WTC11 (cell line): ENCODE data around the gene COG8.

Experiments
- CBFB ChIP-seq: sonication (generic); formaldehyde crosslinking; IDR thresholded peaks from 2 replicates; pipeline ENCODE4 v1.8.1; 2022; ENCODE audit warnings: mild to moderate bottlenecking, low read depth, missing genetic modification reagents
- ESRRA ChIP-seq: sonication (generic); formaldehyde crosslinking; IDR thresholded peaks from 2 replicates; pipeline ENCODE4 v1.8.1; 2022; ENCODE audit warnings: mild to moderate bottlenecking, missing genetic modification reagents, borderline replicate concordance
- FOXK1 ChIP-seq: sonication (generic); formaldehyde crosslinking; IDR thresholded peaks from 2 replicates; pipeline ENCODE4 v1.8.0; 2022; ENCODE audit warnings: mild to moderate bottlenecking, moderate library complexity, missing genetic modification reagents
- FOXP1 ChIP-seq: sonication (generic); formaldehyde crosslinking; IDR thresholded peaks from 2 replicates; pipeline ENCODE4 v1.8.0; 2022; ENCODE audit warnings: missing genetic modification reagents, mild to moderate bottlenecking, moderate library complexity, borderline replicate concordance
- NR3C1 ChIP-seq: sonication (generic); formaldehyde crosslinking; conservative IDR thresholded peaks from 2 replicates; pipeline ENCODE4 v1.8.1; 2023; ENCODE audit warnings: low read depth, mild to moderate bottlenecking, missing genetic modification reagents
- PREB ChIP-seq: sonication (generic); formaldehyde crosslinking; IDR thresholded peaks from 2 replicates; pipeline ENCODE4 v1.8.1; 2022; ENCODE audit warnings: mild to moderate bottlenecking, missing genetic modification reagents, moderate library complexity, borderline replicate concordance
- SP1 ChIP-seq: sonication (generic); formaldehyde crosslinking; conservative IDR thresholded peaks from 2 replicates; pipeline ENCODE4 v1.8.1; 2022; ENCODE audit warnings: missing genetic modification reagents
- STAT6 ChIP-seq: sonication (generic); formaldehyde crosslinking; conservative IDR thresholded peaks from 2 replicates; pipeline ENCODE4 v1.8.1; 2023; ENCODE audit warnings: mild to moderate bottlenecking, low read depth, missing genetic modification reagents, moderate library complexity
- ZNF396 ChIP-seq: fragments of 250-450 bp; sonication (Bioruptor Pico); IDR thresholded peaks from 2 replicates; pipeline ENCODE4 v1.8.0; 2021; ENCODE audit warnings: mild to moderate bottlenecking, moderate library complexity, borderline replicate concordance
- TF ChIP-seq, protein P1 (sequence below): fragments of 200-600 bp; IDR thresholded peaks from 2 replicates; pipeline ENCODE4 v1.8.0; 2022; ENCODE audit warnings: antibody characterized with exemption
- TF ChIP-seq, protein P2 (sequence below): sonication (generic); formaldehyde crosslinking; IDR thresholded peaks from 2 replicates; pipeline ENCODE4 v1.8.1; 2022; ENCODE audit warnings: low read depth, mild to moderate bottlenecking, moderate library complexity, missing genetic modification reagents, borderline replicate concordance
- TF ChIP-seq, protein P3 (sequence below): sonication (generic); formaldehyde crosslinking; IDR thresholded peaks from 2 replicates; pipeline ENCODE4 v1.8.1; 2022; ENCODE audit warnings: low read depth, missing genetic modification reagents, borderline replicate concordance

GRCh38 chr16:69326172-69326873 is 13.0 kb downstream of the COG8 start:
- TF ChIP-seq, protein P1, sequence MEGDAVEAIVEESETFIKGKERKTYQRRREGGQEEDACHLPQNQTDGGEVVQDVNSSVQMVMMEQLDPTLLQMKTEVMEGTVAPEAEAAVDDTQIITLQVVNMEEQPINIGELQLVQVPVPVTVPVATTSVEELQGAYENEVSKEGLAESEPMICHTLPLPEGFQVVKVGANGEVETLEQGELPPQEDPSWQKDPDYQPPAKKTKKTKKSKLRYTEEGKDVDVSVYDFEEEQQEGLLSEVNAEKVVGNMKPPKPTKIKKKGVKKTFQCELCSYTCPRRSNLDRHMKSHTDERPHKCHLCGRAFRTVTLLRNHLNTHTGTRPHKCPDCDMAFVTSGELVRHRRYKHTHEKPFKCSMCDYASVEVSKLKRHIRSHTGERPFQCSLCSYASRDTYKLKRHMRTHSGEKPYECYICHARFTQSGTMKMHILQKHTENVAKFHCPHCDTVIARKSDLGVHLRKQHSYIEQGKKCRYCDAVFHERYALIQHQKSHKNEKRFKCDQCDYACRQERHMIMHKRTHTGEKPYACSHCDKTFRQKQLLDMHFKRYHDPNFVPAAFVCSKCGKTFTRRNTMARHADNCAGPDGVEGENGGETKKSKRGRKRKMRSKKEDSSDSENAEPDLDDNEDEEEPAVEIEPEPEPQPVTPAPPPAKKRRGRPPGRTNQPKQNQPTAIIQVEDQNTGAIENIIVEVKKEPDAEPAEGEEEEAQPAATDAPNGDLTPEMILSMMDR, result no peak
- TF ChIP-seq ZNF396 (CRISPR knock-in tag) (no peak), FOXP1 (CRISPR knock-in tag) (no peak), SP1 (no peak), CBFB (CRISPR knock-in tag) (no peak), STAT6 (no peak), PREB (no peak), FOXK1 (CRISPR knock-in tag) (no peak), NR3C1 (no peak), ESRRA (CRISPR knock-in tag) (no peak)
- TF ChIP-seq, protein P2, sequence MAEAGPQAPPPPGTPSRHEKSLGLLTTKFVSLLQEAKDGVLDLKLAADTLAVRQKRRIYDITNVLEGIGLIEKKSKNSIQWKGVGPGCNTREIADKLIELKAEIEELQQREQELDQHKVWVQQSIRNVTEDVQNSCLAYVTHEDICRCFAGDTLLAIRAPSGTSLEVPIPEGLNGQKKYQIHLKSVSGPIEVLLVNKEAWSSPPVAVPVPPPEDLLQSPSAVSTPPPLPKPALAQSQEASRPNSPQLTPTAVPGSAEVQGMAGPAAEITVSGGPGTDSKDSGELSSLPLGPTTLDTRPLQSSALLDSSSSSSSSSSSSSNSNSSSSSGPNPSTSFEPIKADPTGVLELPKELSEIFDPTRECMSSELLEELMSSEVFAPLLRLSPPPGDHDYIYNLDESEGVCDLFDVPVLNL (CRISPR knock-in tag), result no peak
- TF ChIP-seq, protein P3, sequence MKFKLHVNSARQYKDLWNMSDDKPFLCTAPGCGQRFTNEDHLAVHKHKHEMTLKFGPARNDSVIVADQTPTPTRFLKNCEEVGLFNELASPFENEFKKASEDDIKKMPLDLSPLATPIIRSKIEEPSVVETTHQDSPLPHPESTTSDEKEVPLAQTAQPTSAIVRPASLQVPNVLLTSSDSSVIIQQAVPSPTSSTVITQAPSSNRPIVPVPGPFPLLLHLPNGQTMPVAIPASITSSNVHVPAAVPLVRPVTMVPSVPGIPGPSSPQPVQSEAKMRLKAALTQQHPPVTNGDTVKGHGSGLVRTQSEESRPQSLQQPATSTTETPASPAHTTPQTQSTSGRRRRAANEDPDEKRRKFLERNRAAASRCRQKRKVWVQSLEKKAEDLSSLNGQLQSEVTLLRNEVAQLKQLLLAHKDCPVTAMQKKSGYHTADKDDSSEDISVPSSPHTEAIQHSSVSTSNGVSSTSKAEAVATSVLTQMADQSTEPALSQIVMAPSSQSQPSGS, result no peak
